Prostate gland (tissue), 2 donors: ENCODE results near the gene ERGIC3. TPM values are rescaled to one million over a fixed set of nuclear protein-coding genes. Genes with fewer than 3 reads are reported as not detected.

ENCODE experiments used
- DNase-seq: peaks from one replicate; pipeline ENCODE4 v3.0.0-alpha.2; 2019; ENCODE audit warnings: low spot score
- H3K27ac ChIP-seq, 2 donors: fragments of 200-600 bp; sonication (generic); 2 replicates each; pipeline ENCODE4 v1.5.1; 2017 to 2019
- H3K27me3 ChIP-seq: fragments of 200-600 bp; sonication (generic); replicated peaks from 2 replicates; pipeline ENCODE4 v1.5.1; 2019; ENCODE audit not compliant: insufficient read depth
- H3K36me3 ChIP-seq, 2 donors: fragments of 200-600 bp; sonication (generic); 1 replicate in 1 of 2; 2 replicates in 1 of 2; pipeline versions ENCODE4 v1.5.1 to v1.8.1; 2017 to 2019
- H3K4me1 ChIP-seq: fragments of 200-600 bp; sonication (generic); replicated peaks from 2 replicates; pipeline ENCODE4 v1.5.1; 2019
- H3K4me3 ChIP-seq, 2 donors: fragments of 200-600 bp; sonication (generic); 2 replicates each; pipeline ENCODE4 v1.5.1; 2017 to 2019
- H3K9me3 ChIP-seq: fragments of 200-600 bp; sonication (generic); 2 replicates; pipeline ENCODE4 v1.5.1; 2017
- POLR2A ChIP-seq: fragments of 450-650 bp; IDR thresholded peaks from one replicate; pipeline ENCODE4 v1.6.1; 2016; ENCODE audit warnings: antibody characterized with exemption, mild to moderate bottlenecking
- POLR2AphosphoS5 ChIP-seq: sonication (generic); formaldehyde crosslinking; IDR thresholded peaks from one replicate; pipeline ENCODE4 v1.6.1; 2017; ENCODE audit warnings: antibody characterized with exemption
- WGBS: methylation state at CpG from one replicate; pipeline ENCODE4 v1.1.5; 2018; 5-methylcytosine and 5-hydroxymethylcytosine counted together
- intact Hi-C: fragments of 100-400 bp; cut with DNase I; formaldehyde crosslinking; loops from one replicate; pipeline ENCODE4 v1.14.2; 2022
- total RNA-seq, 2 donors: library from RNA; depleted of rRNA; stranded (reverse); fragments of >200 nt; gene quantifications; one replicate each; pipeline ENCODE4 v1.1.0, GENCODE V29; 2016
- TF ChIP-seq, protein P1 (sequence below), 4 experiments: fragments of 200-600 bp in 2 of 4; fragments of 450-650 bp in 2 of 4; sonication (generic) in 2 of 4; IDR thresholded peaks; 1 replicate in 3 of 4; 2 replicates in 1 of 4; pipeline ENCODE4 v1.5.1; 2016 to 2019; ENCODE audit warnings: antibody characterized with exemption in 4 of 4, mild to moderate bottlenecking in 2 of 4, moderate library complexity in 2 of 4

ERGIC3 gene
- total RNA-seq, 2 donors from 2014 or later = 277 to 282 TPM

DNA sequence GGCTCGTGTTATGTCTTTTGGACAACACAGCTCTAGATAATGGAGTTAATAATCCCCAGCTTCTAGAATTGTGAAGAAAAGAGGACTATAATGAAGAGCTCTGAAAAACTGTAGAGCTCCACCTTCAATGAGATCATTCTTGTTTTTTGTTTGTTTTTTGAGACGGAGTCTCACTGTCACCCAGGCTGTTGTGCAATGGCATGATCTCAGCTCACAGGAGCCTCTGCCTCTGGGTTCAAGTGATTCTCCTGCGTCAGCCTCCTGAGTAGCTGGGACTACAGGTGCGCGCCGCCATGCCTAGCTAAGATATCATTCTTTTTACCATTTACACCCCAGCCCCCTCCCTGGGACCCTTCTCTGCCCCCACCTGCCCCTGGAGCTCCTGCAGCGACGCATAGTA, 36.6 kb downstream of the ERGIC3 start:
- H3K27me3 ChIP-seq = no peaks in the 10 kb centered on the region
- no peak overlapping the region for H3K27ac ChIP-seq
- TF ChIP-seq, protein P1, sequence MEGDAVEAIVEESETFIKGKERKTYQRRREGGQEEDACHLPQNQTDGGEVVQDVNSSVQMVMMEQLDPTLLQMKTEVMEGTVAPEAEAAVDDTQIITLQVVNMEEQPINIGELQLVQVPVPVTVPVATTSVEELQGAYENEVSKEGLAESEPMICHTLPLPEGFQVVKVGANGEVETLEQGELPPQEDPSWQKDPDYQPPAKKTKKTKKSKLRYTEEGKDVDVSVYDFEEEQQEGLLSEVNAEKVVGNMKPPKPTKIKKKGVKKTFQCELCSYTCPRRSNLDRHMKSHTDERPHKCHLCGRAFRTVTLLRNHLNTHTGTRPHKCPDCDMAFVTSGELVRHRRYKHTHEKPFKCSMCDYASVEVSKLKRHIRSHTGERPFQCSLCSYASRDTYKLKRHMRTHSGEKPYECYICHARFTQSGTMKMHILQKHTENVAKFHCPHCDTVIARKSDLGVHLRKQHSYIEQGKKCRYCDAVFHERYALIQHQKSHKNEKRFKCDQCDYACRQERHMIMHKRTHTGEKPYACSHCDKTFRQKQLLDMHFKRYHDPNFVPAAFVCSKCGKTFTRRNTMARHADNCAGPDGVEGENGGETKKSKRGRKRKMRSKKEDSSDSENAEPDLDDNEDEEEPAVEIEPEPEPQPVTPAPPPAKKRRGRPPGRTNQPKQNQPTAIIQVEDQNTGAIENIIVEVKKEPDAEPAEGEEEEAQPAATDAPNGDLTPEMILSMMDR (IDR thresholded peaks at IDR 0.05) = no peak
- TF ChIP-seq POLR2AphosphoS5 = no peak
- no peak for TF ChIP-seq POLR2A
- intact Hi-C loops = no loop called here
- no peaks in the 10 kb centered on the region for H3K4me1 ChIP-seq
- no peaks in the 10 kb centered on the region for H3K9me3 ChIP-seq
- no peak for DNase-seq
- no peak overlapping the region for H3K4me3 ChIP-seq
- 81% methylated on average over 8 of the region's 8 CpGs for WGBS
- no peaks in the 10 kb centered on the region for H3K36me3 ChIP-seq

DNA sequence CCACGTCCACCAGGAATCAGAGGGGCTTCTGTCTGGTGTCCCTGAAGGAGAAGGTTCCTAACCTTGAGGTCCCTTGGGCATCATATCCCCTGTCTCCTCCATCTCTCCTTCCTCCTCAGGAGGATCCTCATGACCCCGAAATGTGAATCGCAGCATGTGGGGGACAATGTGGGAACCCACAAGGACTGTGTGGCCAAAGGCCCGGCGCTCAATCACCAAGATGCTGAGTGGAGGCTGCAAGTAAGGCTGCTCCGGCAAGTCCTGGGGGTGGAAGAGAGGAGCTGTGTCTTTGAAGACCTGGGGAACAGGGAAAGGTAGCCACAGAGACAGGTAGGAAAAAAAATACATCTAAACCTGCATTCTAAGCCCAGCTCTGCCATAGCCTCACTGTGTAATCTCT, 37.3 kb downstream of the ERGIC3 start:
- no peak for TF ChIP-seq POLR2AphosphoS5
- TF ChIP-seq POLR2A = no peak
- TF ChIP-seq, protein P1 (IDR thresholded peaks at IDR 0.05) = no peak
- H3K4me3 ChIP-seq = no peak overlapping the region
- no peaks in the 10 kb centered on the region for H3K36me3 ChIP-seq
- no peaks in the 10 kb centered on the region for H3K9me3 ChIP-seq
- intact Hi-C loops = no loop called here
- 95% methylated on average over 6 of the region's 6 CpGs for WGBS
- H3K4me1 ChIP-seq = no peaks in the 10 kb centered on the region
- no peak overlapping the region for H3K27ac ChIP-seq
- DNase-seq = no peak
- no peaks in the 10 kb centered on the region for H3K27me3 ChIP-seq

DNA sequence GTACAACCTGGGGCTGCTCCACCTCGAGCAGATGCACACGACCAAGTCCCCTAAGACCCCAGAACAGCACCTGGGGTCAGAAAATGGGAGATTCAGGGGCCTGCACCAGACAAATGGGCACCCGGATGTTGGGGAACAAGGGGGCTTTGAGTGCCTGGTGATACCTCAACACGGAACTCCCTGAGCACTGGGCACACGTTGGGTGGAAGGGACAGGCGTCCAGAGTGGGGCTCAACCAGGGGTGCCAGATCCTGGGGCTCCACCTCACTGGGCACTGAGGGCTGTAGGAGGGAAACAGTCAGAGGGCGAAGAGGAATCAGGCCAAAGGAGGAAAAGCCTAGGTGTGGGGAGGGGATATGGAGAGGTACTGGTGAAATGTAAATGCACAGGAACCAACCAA, 40.3 kb downstream of the ERGIC3 start:
- TF ChIP-seq, protein P1 (IDR thresholded peaks at IDR 0.05) = no peak
- TF ChIP-seq POLR2AphosphoS5 (no peak), POLR2A (no peak)
- Histone ChIP-seq H3K36me3 (no peaks in the 10 kb centered on the region), H3K9me3 (no peaks in the 10 kb centered on the region), H3K27ac (no peak overlapping the region), H3K4me1 (no peaks in the 10 kb centered on the region), H3K4me3 (no peak overlapping the region), H3K27me3 (no peaks in the 10 kb centered on the region)
- WGBS = 100% methylated on average over 7 of the region's 7 CpGs
- intact Hi-C loops = no loop called here
- DNase-seq = no peak

DNA sequence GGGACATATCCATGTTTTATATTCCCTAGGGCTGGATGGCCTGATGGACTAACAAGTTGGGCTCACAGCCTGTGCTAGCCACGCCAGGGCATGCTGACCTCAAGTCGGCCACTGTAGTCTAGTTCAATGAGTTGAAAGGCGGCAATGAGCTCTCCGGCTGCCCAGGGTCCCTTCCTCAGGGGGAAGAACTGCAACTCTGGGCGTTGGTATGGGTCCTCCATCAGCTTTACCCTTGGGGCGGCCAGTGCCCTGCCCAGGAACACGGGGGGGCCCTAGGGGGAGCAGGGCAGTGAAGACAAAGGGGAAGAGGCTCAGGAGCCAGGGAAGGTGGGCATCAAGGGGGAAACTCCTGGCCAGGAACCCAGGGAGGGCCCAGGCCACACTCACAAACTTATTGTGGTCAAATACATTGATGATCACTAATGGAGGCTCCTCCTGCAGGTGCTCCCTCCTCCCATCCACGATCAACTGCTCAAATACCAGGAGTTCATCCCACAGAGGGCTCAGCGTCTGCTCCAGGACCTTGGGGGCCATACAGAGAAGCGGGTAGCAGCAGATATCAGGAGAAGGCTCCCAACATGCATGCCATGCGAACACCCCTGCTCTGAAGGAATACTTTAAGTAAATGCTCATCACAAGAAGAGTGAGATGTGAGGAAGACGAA, 41.0 kb downstream of the ERGIC3 start:
- Histone ChIP-seq H3K4me3 (no peak overlapping the region), H3K27ac (no peak overlapping the region), H3K36me3 (no peaks in the 10 kb centered on the region), H3K9me3 (no peaks in the 10 kb centered on the region), H3K4me1 (no peaks in the 10 kb centered on the region), H3K27me3 (no peaks in the 10 kb centered on the region)
- no peak for DNase-seq
- intact Hi-C loops = no loop called here
- 80% methylated on average over 12 of the region's 12 CpGs for WGBS
- TF ChIP-seq POLR2A = no peak
- TF ChIP-seq, protein P1 (IDR thresholded peaks at IDR 0.05) = no peak
- TF ChIP-seq POLR2AphosphoS5 = no peak
